Left lung (tissue), 10 donors: ENCODE data around the gene BAAT. TPM values are rescaled to one million over a fixed set of nuclear protein-coding genes. Genes with fewer than 3 reads are reported as not detected.

Experiments used
- ATAC-seq: fragments of 200-7000 bp; cut with Tn5 transposase; one replicate; pipeline ENCODE4 v1.9.1; 2020; ENCODE audit warnings: moderate library complexity
- DNase-seq, 4 donors: peaks; one replicate each; pipeline ENCODE4 v3.0.0-alpha.2; 2013 to 2020
- H3K27ac ChIP-seq, 2 donors: fragments of 200-600 bp; sonication (generic) in 1 of 2; one replicate each; pipeline versions ENCODE4 v1.5.0 to v1.8.0; 2020 to 2021
- H3K27me3 ChIP-seq, 2 donors: fragments of 200-600 bp; sonication (generic) in 1 of 2; one replicate each; pipeline versions ENCODE4 v1.5.0 to v1.8.0; 2020 to 2021
- H3K36me3 ChIP-seq, 2 donors: fragments of 200-600 bp; sonication (generic) in 1 of 2; one replicate each; pipeline versions ENCODE4 v1.5.0 to v1.8.0; 2020 to 2021
- H3K4me1 ChIP-seq, 2 donors: fragments of 200-600 bp; one replicate each; pipeline ENCODE4 v1.8.0; 2021
- H3K4me3 ChIP-seq, 2 donors: fragments of 200-600 bp; sonication (generic) in 1 of 2; one replicate each; pipeline versions ENCODE4 v1.5.0 to v1.8.0; 2020 to 2021; ENCODE audit warnings: mild to moderate bottlenecking in 1 of 2
- H3K9me3 ChIP-seq, 2 donors: fragments of 200-600 bp; sonication (generic) in 1 of 2; one replicate each; pipeline versions ENCODE4 v1.5.0 to v1.8.0; 2020 to 2021
- intact Hi-C, 2 donors: fragments of 100-400 bp; cut with DNase I; formaldehyde crosslinking; loops; one replicate each; pipeline versions ENCODE4 v1.11.2 to v1.14.2; 2022
- polyA plus RNA-seq, 6 donors: library from polyadenylated mRNA; unstranded; fragments of 120-200 nt; gene quantifications; one replicate each; pipeline ENCODE4 v1.2.1, GENCODE V29; 2013; ENCODE audit not compliant: insufficient read length in 6 of 6
- total RNA-seq, 2 donors: library from RNA; stranded (reverse); fragmentation: NEBNext Ultra II Directional; extraction: Animal tissue kit (Norgen Biotek cat#: 25700); gene quantifications; one replicate each; pipeline ENCODE4 v1.2.1, GENCODE V29; 2021
- TF ChIP-seq, protein P1 (sequence below), 2 donors: fragments of 200-600 bp; sonication (generic) in 1 of 2; IDR thresholded peaks; one replicate each; pipeline versions ENCODE4 v1.5.0 to v1.8.0; 2021; ENCODE audit warnings: antibody characterized with exemption in 2 of 2
- donor health status: DM: no; HTN: yes; CAD: no.
- donor health status: DM: no; HTN: no; CAD: no.

The BAAT gene
- total and polyA plus RNA-seq, 8 donors: 0.28 to 18.6 (median 0.67) TPM

DNA sequence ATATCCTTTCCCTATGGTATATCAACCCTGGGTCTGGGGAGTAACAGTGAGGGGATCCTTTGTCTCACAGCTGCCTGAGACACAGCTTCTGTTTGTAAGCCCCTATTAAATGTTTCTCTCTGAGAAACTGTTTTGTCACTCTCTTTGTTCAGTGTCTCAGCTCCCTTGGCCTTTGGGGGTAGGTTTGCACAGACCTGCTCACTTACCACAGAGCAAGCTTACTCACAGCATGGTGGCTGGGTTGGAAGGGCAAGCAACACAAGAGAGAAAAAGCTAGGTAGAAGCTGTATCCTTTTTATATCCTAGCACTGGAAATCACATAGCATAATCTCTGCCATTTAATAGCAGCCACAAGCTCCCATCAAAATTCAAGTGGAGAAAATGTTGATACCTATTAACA lies 4.5 kb downstream of the BAAT start:
- TF ChIP-seq, protein P1, sequence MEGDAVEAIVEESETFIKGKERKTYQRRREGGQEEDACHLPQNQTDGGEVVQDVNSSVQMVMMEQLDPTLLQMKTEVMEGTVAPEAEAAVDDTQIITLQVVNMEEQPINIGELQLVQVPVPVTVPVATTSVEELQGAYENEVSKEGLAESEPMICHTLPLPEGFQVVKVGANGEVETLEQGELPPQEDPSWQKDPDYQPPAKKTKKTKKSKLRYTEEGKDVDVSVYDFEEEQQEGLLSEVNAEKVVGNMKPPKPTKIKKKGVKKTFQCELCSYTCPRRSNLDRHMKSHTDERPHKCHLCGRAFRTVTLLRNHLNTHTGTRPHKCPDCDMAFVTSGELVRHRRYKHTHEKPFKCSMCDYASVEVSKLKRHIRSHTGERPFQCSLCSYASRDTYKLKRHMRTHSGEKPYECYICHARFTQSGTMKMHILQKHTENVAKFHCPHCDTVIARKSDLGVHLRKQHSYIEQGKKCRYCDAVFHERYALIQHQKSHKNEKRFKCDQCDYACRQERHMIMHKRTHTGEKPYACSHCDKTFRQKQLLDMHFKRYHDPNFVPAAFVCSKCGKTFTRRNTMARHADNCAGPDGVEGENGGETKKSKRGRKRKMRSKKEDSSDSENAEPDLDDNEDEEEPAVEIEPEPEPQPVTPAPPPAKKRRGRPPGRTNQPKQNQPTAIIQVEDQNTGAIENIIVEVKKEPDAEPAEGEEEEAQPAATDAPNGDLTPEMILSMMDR (IDR thresholded peaks at IDR 0.05): no peak
- H3K27me3 ChIP-seq: no peaks in the 10 kb centered on the region
- no peak overlapping the region for H3K27ac ChIP-seq
- intact Hi-C loops: no loop called here
- DNase-seq: no peak
- H3K4me3 ChIP-seq: no peak overlapping the region
- H3K4me1 ChIP-seq: no peaks in the 10 kb centered on the region
- no peak for ATAC-seq
- peaks cover 0 to 15% of the 10 kb centered on the region in 2 donors for H3K9me3 ChIP-seq
- no peaks in the 10 kb centered on the region for H3K36me3 ChIP-seq

DNA sequence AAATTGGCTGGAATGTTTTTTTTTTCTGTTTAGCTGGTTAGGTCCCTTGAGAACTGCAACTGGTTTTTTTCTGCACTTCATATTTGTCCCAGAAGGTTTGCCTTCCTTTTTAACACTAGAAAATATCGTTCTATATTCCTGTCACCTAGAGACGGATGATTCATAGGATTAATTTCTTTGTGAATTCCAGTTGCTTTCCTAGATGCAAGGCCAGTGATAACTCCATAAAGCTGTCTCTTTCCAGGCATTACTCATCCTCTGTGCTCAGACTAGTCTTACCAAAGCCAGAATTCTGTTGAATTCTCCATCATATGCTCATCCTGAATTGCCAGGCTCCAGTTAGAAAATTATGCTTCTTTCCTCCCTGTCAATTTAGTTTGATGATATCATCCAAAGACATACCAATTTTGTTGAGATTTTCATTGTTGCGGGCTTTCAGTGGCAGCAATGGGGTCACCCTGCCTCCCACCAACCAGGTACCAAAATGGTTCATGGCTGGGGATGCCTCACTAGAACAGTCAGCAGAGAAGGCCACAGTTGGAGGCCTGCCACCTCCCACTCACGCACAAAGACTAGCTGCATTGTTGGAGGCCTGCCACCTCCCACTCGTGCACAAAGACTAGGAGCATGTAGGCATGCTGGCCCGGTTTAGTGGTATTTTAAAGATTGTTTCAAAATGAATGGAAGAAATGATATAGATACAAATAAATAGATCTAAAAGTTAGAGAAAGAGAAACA lies 8.5 kb downstream of the BAAT start:
- intact Hi-C loops: no loop called here
- no peaks in the 10 kb centered on the region for H3K4me1 ChIP-seq
- no peak overlapping the region for H3K4me3 ChIP-seq
- H3K27ac ChIP-seq: no peak overlapping the region
- TF ChIP-seq, protein P1 (IDR thresholded peaks at IDR 0.05): no peak
- H3K9me3 ChIP-seq: peaks cover 0 to 5% of the 10 kb centered on the region in 2 donors
- no peaks in the 10 kb centered on the region for H3K27me3 ChIP-seq
- H3K36me3 ChIP-seq: no peaks in the 10 kb centered on the region
- DNase-seq (no peak), ATAC-seq (no peak)

DNA sequence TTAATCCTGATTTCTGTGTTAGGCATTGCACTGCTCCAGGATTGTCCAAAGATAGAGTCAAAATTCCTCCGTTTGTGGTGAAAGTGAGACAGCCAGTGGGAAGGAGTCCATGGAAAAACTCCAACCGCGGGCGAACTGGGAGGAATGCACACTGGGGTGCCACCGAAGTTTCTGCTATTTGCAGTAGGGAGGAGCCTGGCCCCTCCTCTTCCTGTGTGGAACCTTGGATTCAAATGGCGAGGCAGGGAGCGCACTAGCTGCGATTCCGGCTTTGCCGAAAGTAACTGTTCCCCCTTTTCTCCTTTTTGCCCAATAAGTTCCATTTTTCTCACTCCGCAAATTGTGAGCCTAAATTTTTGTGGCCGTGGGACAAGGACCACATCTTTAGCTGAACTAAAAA lies 9.3 kb downstream of the BAAT start:
- Histone ChIP-seq H3K27ac (no peak overlapping the region), H3K36me3 (no peaks in the 10 kb centered on the region), H3K27me3 (no peaks in the 10 kb centered on the region), H3K4me3 (no peak overlapping the region), H3K4me1 (no peaks in the 10 kb centered on the region), H3K9me3 (peaks cover 0 to 5% of the 10 kb centered on the region in 2 donors)
- TF ChIP-seq, protein P1 (IDR thresholded peaks at IDR 0.05): no peak
- intact Hi-C loops: no loop called here
- ATAC-seq: no peak
- no peak for DNase-seq

DNA sequence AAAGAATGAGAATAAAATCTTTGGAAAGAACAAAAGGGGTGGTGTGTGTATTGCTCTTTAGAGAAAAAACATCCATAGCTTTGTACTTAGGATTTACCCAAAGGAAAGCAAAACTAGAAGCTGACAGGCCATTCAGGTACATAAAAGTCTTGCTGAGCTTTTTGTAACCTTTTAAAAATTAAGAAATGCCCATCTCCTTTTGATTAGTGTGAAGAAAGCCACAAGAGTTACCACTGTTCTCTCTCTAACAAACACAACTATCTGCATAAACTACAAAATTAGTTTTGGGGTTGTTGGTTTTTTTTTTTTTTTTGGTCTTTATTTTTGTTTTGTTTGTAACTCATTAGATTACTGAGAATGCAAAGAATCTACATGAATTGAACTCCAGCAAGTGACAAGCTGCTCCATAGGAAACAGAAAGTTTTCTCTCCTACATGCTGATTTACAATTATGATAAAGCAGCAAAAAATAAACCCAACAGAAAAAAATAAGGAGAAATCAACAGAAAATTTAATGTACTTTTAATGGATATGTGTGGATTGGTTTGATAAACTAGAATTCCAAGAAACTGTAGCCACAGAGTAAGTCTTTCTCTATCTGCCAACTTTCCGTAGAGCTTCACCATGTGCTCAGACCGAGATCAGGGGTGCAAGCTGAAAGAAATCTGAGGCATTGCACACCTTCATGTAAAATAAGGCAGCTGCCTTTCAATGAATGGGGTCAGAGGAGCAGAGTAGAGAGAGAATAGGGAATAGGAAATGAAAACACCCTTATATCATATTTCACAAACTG lies 12.3 kb downstream of the BAAT start:
- H3K27ac ChIP-seq: no peak overlapping the region
- no peaks in the 10 kb centered on the region for H3K4me1 ChIP-seq
- no peak for DNase-seq

DNA sequence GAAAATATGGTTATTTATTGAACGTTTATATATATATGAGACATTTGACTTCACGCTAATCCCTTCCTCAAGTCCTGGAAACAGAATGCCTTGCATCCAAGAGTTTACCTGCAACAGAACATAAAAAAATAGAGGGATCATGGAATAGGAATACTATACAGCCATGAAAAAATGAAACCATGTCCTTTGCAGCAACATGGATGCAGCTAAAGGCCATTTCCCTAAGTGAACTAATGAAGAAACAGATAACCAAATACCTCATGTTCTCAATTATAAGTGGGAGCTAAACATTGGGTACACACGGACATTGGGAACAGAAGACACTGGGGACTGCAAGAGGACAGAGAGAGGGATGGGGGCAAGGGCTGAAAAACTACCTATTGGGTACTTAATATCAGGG lies 13.0 kb downstream of the BAAT start:
- H3K36me3 ChIP-seq: no peaks in the 10 kb centered on the region
- H3K9me3 ChIP-seq: no peaks in the 10 kb centered on the region
- no peak for ATAC-seq
- H3K27ac ChIP-seq: no peak overlapping the region
- TF ChIP-seq, protein P1 (IDR thresholded peaks at IDR 0.05): no peak
- H3K27me3 ChIP-seq: no peaks in the 10 kb centered on the region
- H3K4me1 ChIP-seq: no peaks in the 10 kb centered on the region
- DNase-seq: no peak
- intact Hi-C loops: no loop called here
- H3K4me3 ChIP-seq: no peak overlapping the region

More for the DNA sequence above, 12.3 kb downstream of the BAAT start:
- ATAC-seq: no peak
- TF ChIP-seq, protein P1 (IDR thresholded peaks at IDR 0.05): no peak
- Histone ChIP-seq H3K9me3 (no peaks in the 10 kb centered on the region), H3K27me3 (no peaks in the 10 kb centered on the region), H3K4me3 (no peak overlapping the region), H3K36me3 (no peaks in the 10 kb centered on the region)
- intact Hi-C loops: no loop called here
